Body of pancreas (tissue), 4 donors: ENCODE measurements around the gene SLC45A3. TPM values are rescaled to one million over a fixed set of nuclear protein-coding genes. Genes with fewer than 3 reads are reported as not detected.
"Not testable (repeated sequence)": the region's sequence is repeated elsewhere in the genome, so short reads cannot be mapped to it uniquely, and the experiment has no call there.

Experiments
- ATAC-seq: fragments of 150-250 bp; one replicate; pipeline ENCODE4 v1.9.1; 2016
- DNase-seq, 4 donors: peaks; one replicate each; pipeline ENCODE4 v3.0.0-alpha.2; 2019
- H3K27ac ChIP-seq, 4 donors: fragments of 200-600 bp; sonication (generic); 1 replicate in 3 of 4; 2 replicates in 1 of 4; pipeline versions ENCODE4 v1.5.1 to v1.6.1; 2016 to 2019; ENCODE audit warnings: mild to moderate bottlenecking in 1 of 4, mixed read lengths in 1 of 4, moderate library complexity in 1 of 4
- H3K27me3 ChIP-seq, 2 donors: fragments of 200-600 bp; sonication (generic); one replicate each; pipeline ENCODE4 v1.6.0; 2016; ENCODE audit warnings: mild to moderate bottlenecking in 1 of 2
- H3K36me3 ChIP-seq, 2 donors: fragments of 200-600 bp; sonication (generic); replicated peaks in 1 of 2; 2 replicates each; pipeline ENCODE4 v1.5.1; 2016; ENCODE audit warnings: low read depth in 2 of 2; ENCODE audit not compliant: insufficient read depth in 1 of 2
- H3K4me1 ChIP-seq: fragments of 200-600 bp; sonication (generic); one replicate; pipeline ENCODE4 v1.6.0; 2016
- H3K4me3 ChIP-seq, 2 donors: fragments of 200-600 bp; sonication (generic); 1 replicate in 1 of 2; 2 replicates in 1 of 2; pipeline ENCODE4 v1.5.1; 2016 to 2019
- H3K9me3 ChIP-seq, 3 donors: fragments of 200-600 bp; sonication (generic); 1 replicate in 2 of 3; 2 replicates in 1 of 3; pipeline ENCODE4 v1.5.1; 2016
- CTCF ChIP-seq, 7 experiments: fragments of 450-650 bp in 4 of 7; fragments of 200-600 bp in 3 of 7; sonication (generic) in 3 of 7; IDR thresholded peaks; one replicate each; pipeline ENCODE4 v1.5.1; 2016 to 2019; ENCODE audit warnings: antibody characterized with exemption in 7 of 7
- POLR2A ChIP-seq, 3 donors: fragments of 450-650 bp; IDR thresholded peaks; one replicate each; pipeline ENCODE4 v1.6.1; 2016; ENCODE audit warnings: antibody characterized with exemption in 3 of 3, mild to moderate bottlenecking in 2 of 3
- WGBS, 2 donors: methylation state at CpG; one replicate each; pipeline ENCODE4 v1.1.5; 2017; 5-methylcytosine and 5-hydroxymethylcytosine counted together
- intact Hi-C: fragments of 100-400 bp; cut with DNase I; formaldehyde crosslinking; loops from one replicate; pipeline ENCODE4 v1.15.1; 2023
- total RNA-seq, 2 donors: library from RNA; depleted of rRNA; stranded (reverse); fragments of >200 nt; gene quantifications; one replicate each; pipeline ENCODE4 v1.1.0, GENCODE V29; 2016

Gene SLC45A3
- 1 to 10 TPM; 1.3 to 1.6 TPM for total RNA-seq

DNA sequence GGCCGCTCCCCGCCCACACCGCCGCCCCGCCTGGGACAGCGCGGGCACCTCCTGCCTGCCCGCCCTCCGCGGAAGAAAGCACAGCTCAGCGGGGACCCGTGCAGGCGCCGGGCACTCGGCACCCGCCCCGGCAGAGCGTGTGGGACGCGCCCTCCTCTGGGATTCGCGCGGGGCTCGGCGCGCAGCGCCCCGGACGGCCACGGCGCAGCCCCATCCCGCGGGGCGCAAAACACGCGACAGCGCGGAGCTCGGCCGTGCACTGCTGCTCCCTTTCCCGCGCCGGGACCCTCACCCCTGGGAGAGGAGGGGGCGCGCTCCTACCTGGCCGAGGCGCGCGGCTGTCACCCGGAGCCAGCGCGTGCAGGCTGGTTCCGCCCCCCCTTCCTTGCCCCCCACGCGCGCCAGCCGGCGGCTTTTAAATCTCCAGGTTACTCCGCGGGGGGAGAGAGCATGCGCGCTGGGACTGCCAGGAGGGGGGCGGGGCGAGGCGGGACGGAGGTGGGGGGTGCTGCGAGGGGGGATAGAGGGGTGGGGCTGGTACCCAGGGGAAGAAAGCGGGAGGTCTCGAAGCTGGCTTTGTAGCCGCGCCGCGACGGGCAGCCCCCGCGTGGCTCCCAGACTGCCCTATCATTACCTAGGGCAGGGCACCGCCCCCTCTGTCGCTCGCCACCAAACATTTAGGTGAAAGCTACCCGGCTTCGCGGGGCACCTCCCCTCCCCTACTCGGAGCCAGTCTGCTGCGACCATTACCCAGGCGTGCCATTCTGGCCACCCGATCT is at the start of gene SLC45A3:
Gene SLC45A3, minus strand, starts transcription at position 437 of the 779 bp plus-strand sequence. CDS start 15,853 bp downstream, outside the sequence.
- DNase-seq (peak; percentile 27 to 53 (median 33)), ATAC-seq (peak; percentile 69)
- TF ChIP-seq CTCF (IDR thresholded peaks at IDR 0.05), result no peak
- no peak for TF ChIP-seq POLR2A (IDR thresholded peaks at IDR 0.05)
- Histone ChIP-seq H3K9me3 (no peaks in the 10 kb centered on the region), H3K27ac (peak within 1 kb of the TSS in 2 of 4 donors; percentile 21 to 27), H3K4me3 (peak within 1 kb of the TSS; percentile 60), H3K36me3 (no peaks in the 10 kb centered on the region), H3K27me3 (no peaks in the 10 kb centered on the region), H3K4me1 (peaks cover 13% of the 10 kb centered on the region)
- 0 to 3% methylated on average over 18 to 55 of the region's 86 CpGs for WGBS, 2 donors
- intact Hi-C loops, result no loop called here

DNA sequence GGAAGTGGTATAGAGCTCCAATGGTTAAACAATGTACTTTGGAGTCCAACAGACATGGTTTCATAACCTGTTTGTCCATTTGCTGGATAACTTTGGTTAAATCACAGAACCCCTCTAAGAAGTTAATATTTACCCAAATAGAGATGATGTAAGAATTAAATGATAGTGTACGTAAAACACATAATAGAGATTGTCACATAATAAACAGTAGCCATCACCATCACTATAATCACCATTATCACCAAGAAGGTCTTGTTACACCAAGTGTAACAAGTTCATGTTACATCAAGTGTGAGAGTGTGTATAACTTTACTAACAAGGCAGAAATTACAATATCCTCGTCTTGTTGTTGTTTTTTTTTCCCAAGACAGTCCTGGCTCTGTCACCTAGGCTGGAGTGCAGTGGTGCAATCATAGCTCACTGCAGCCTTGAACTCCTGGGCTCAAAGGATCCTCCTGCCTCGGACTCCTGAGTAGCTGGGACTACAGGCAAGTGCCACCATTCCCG is 46.4 kb upstream of the SLC45A3 start:
- Histone ChIP-seq H3K27ac (no peak overlapping the region), H3K4me3 (no peak overlapping the region), H3K4me1 (peaks cover 14% of the 10 kb centered on the region), H3K36me3 (peaks cover 0 to under 1% of the 10 kb centered on the region in 2 donors), H3K27me3 (no peaks in the 10 kb centered on the region), H3K9me3 (no peaks in the 10 kb centered on the region)
- DNase-seq (no peak), ATAC-seq (no peak)
- TF ChIP-seq POLR2A (IDR thresholded peaks at IDR 0.05) (no peak), CTCF (IDR thresholded peaks at IDR 0.05) (no peak)
- intact Hi-C loops, result no loop called here
- WGBS, 2 donors, result 44 to 59% methylated on average over 4 of the region's 4 CpGs

GRCh38 chr1:205725514-205725913 is 45.2 kb upstream of the SLC45A3 start:
- Histone ChIP-seq H3K36me3 (peaks cover 0 to 6% of the 10 kb centered on the region in 2 donors), H3K4me3 (no peak overlapping the region), H3K4me1 (peaks cover 14% of the 10 kb centered on the region), H3K9me3 (no peaks in the 10 kb centered on the region), H3K27me3 (no peaks in the 10 kb centered on the region), H3K27ac (no peak overlapping the region)
- no peak for ATAC-seq
- 12 to 29% methylated on average over 1 of the region's 1 CpG for WGBS, 2 donors
- no peak for DNase-seq
- TF ChIP-seq POLR2A (IDR thresholded peaks at IDR 0.05), result no peak
- TF ChIP-seq CTCF (IDR thresholded peaks at IDR 0.05), result no peak
- intact Hi-C loops, result no loop called here

GRCh38 chr1:205720740-205721139 is 40.4 kb upstream of the SLC45A3 start:
- peaks cover 11 to 24% of the 10 kb centered on the region in 2 donors for H3K36me3 ChIP-seq
- H3K9me3 ChIP-seq, H3K27me3 ChIP-seq, ATAC-seq, DNase-seq, intact Hi-C loops, H3K27ac ChIP-seq, H3K4me1 ChIP-seq, H3K4me3 ChIP-seq: not testable (repeated sequence)
- 100% methylated on average over 2 of the region's 2 CpGs for WGBS, 2 donors

DNA sequence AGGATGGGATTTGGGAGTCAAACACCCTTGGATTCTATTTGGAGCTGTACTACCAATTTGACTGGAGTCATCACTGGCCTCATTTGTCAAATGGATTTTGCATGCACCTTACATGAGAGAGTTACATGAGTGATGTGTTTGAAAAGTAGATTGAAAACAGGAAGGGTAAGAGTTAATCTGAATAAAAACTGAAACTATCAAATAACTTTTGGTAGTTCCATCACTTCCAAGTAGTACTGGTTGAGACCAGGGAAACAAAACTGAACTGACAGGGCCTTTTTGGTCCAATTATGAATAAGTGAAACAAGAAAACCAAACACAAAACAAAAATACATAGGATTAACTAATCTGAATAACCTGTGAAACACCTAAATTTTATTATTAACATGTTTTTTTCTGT is 39.5 kb upstream of the SLC45A3 start:
- peaks cover 7% of the 10 kb centered on the region for H3K4me1 ChIP-seq
- H3K9me3 ChIP-seq, result no peaks in the 10 kb centered on the region
- ATAC-seq (no peak), DNase-seq (no peak)
- no peaks in the 10 kb centered on the region for H3K27me3 ChIP-seq
- intact Hi-C loops, result loop anchor here (10.0 kb wide), 1 partner anchor 125 kb away; no protein-coding TSS in a partner anchor
- peaks cover 11 to 28% of the 10 kb centered on the region in 2 donors for H3K36me3 ChIP-seq
- no peak overlapping the region for H3K4me3 ChIP-seq
- no peak for TF ChIP-seq POLR2A (IDR thresholded peaks at IDR 0.05)
- TF ChIP-seq CTCF (IDR thresholded peaks at IDR 0.05), result no peak
- H3K27ac ChIP-seq, result no peak overlapping the region
